Measurements from ENCODE around the gene POLR3B. TPM values are rescaled to one million over a fixed set of nuclear protein-coding genes. Genes with fewer than 3 reads are reported as not detected.

Gene POLR3B
- total RNA-seq, 2 experiments from 2014 or later: 2.5 to 2.6 TPM

DNA sequence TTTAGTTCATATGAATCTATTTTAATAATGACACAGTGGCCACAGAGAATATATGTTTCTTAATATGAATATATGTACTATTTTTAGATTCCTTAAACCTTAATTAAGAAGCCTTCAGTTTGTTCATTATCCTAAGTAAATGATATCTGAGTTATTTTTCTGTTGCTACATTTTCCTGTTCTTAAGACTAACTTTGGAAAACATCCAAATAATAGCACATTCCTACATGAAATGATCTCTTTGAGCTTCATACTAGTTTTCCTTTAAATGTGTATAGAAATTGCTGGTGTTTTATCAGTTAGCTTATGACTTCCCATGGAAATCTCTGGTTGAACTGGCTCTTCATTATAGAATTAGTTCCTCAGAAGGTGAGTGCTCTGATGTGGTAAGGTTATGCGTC is 72.1 kb downstream of the POLR3B start:
- Mint-ChIP-seq H3K4me1 (ENCODE audit: low read depth) (no peaks in the 10 kb centered on the region), H3K9me3 (no peaks in the 10 kb centered on the region), H3K27ac (no peak overlapping the region), H3K4me3 (no peak overlapping the region), H3K27me3 (no peaks in the 10 kb centered on the region), H3K36me3 (ENCODE audit: low read depth) (peaks cover 66% of the 10 kb centered on the region)
- H3K27me3 ChIP-seq (ENCODE audit: control insufficient read depth in 1 of 2, insufficient read depth in 2 of 2, low read length in 2 of 2): no peaks in the 10 kb centered on the region
- POLR2A ChIA-PET: no interaction called here
- no peak for DNase-seq
- CTCF ChIA-PET: no interaction called here
- H3K9me3 ChIP-seq (ENCODE audit: control insufficient read depth in 1 of 2, insufficient read depth in 1 of 2, low read length in 2 of 2): no peaks in the 10 kb centered on the region
- no peak overlapping the region for H3K27ac ChIP-seq (ENCODE audit: low read depth in 1 of 2, low read length in 2 of 2)
- no peaks in the 10 kb centered on the region for H3K4me1 ChIP-seq (ENCODE audit: insufficient read depth, low read length)
- intact Hi-C loops (cut with DNase I, micrococcal nuclease): no loop called here
- peaks cover 15% of the 10 kb centered on the region for H3K36me3 ChIP-seq (ENCODE audit: insufficient read depth, low read length)
- no peak for ATAC-seq (ENCODE audit: poor library complexity)
- no peak overlapping the region for H3K4me3 ChIP-seq (ENCODE audit: low read length)
- TF ChIP-seq, protein P1, sequence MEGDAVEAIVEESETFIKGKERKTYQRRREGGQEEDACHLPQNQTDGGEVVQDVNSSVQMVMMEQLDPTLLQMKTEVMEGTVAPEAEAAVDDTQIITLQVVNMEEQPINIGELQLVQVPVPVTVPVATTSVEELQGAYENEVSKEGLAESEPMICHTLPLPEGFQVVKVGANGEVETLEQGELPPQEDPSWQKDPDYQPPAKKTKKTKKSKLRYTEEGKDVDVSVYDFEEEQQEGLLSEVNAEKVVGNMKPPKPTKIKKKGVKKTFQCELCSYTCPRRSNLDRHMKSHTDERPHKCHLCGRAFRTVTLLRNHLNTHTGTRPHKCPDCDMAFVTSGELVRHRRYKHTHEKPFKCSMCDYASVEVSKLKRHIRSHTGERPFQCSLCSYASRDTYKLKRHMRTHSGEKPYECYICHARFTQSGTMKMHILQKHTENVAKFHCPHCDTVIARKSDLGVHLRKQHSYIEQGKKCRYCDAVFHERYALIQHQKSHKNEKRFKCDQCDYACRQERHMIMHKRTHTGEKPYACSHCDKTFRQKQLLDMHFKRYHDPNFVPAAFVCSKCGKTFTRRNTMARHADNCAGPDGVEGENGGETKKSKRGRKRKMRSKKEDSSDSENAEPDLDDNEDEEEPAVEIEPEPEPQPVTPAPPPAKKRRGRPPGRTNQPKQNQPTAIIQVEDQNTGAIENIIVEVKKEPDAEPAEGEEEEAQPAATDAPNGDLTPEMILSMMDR (IDR thresholded peaks at IDR 0.05): no peak

DNA sequence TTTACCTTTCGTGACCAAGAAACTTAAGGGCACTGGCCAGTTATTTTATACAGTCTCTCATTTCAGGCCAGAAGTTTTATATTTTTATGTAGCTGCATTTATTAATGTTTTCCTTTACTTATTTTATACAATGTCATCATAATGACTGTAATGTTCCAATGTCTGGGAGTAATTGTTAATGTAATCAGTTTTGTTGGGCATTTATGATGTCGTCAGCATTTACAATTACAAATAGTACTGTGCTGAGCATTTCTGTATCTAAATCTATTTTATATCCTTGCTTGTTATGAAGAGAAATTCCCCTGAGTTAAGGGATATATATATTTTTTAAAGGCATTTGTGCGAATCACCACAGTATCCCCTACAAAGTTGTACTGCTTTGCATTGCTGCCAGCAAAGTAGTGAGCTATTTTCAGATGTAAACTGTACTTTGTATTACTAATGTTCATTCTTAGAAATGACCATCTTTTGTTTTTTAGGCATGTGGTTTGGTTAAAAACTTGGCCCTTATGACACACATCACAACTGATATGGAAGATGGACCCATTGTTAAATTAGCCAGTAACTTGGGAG is 74.4 kb downstream of the POLR3B start:
- Mint-ChIP-seq H3K27ac (no peak overlapping the region), H3K4me1 (ENCODE audit: low read depth) (no peaks in the 10 kb centered on the region), H3K4me3 (no peak overlapping the region), H3K36me3 (ENCODE audit: low read depth) (peaks cover 76% of the 10 kb centered on the region), H3K9me3 (no peaks in the 10 kb centered on the region), H3K27me3 (no peaks in the 10 kb centered on the region)
- DNase-seq (no peak), ATAC-seq (ENCODE audit: poor library complexity) (no peak)
- H3K36me3 ChIP-seq (ENCODE audit: insufficient read depth, low read length): peaks cover 31% of the 10 kb centered on the region
- no peaks in the 10 kb centered on the region for H3K9me3 ChIP-seq (ENCODE audit: control insufficient read depth in 1 of 2, insufficient read depth in 1 of 2, low read length in 2 of 2)
- POLR2A ChIA-PET: no interaction called here
- intact Hi-C loops (cut with DNase I, micrococcal nuclease): no loop called here
- CTCF ChIA-PET: no interaction called here
- no peaks in the 10 kb centered on the region for H3K27me3 ChIP-seq (ENCODE audit: control insufficient read depth in 1 of 2, insufficient read depth in 2 of 2, low read length in 2 of 2)
- no peaks in the 10 kb centered on the region for H3K4me1 ChIP-seq (ENCODE audit: insufficient read depth, low read length)
- H3K4me3 ChIP-seq (ENCODE audit: low read length): no peak overlapping the region
- no peak overlapping the region for H3K27ac ChIP-seq (ENCODE audit: low read depth in 1 of 2, low read length in 2 of 2)
- TF ChIP-seq, protein P1 (IDR thresholded peaks at IDR 0.05): no peak

DNA sequence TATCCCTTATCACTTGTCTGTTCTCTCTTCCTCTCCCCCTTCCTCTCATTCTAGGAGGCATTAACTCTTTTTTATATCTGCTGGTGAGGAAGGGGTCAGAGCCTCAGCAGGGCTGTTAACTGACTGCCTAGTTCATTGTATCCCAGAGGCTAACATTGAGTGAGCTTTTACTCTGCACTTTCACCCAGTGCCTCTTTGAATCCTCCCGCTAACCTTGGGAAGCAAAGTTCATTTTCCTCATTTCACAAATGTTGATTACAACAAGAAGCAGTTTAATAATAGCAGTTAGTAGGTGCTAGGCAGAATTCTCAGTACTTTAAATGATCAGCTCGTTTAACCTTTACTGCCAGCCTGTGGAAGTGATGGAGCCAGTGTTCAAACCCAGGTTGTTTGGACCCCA is 75.5 kb downstream of the POLR3B start:
- Mint-ChIP-seq H3K27ac (no peak overlapping the region), H3K4me3 (no peak overlapping the region), H3K27me3 (no peaks in the 10 kb centered on the region), H3K9me3 (no peaks in the 10 kb centered on the region), H3K36me3 (ENCODE audit: low read depth) (peaks cover 76% of the 10 kb centered on the region), H3K4me1 (ENCODE audit: low read depth) (no peaks in the 10 kb centered on the region)
- TF ChIP-seq, protein P1 (IDR thresholded peaks at IDR 0.05): no peak
- CTCF ChIA-PET: no interaction called here
- Histone ChIP-seq H3K4me3 (ENCODE audit: low read length) (no peak overlapping the region), H3K4me1 (ENCODE audit: insufficient read depth, low read length) (no peaks in the 10 kb centered on the region), H3K27me3 (ENCODE audit: control insufficient read depth in 1 of 2, insufficient read depth in 2 of 2, low read length in 2 of 2) (no peaks in the 10 kb centered on the region), H3K27ac (ENCODE audit: low read depth in 1 of 2, low read length in 2 of 2) (no peak overlapping the region), H3K9me3 (ENCODE audit: control insufficient read depth in 1 of 2, insufficient read depth in 1 of 2, low read length in 2 of 2) (no peaks in the 10 kb centered on the region), H3K36me3 (ENCODE audit: insufficient read depth, low read length) (peaks cover 39% of the 10 kb centered on the region)
- intact Hi-C loops (cut with DNase I, micrococcal nuclease): no loop called here
- POLR2A ChIA-PET: no interaction called here
- ATAC-seq (ENCODE audit: poor library complexity) (no peak), DNase-seq (no peak)
